Measurements from ENCODE around the gene DGAT2.

Gene DGAT2

DNA sequence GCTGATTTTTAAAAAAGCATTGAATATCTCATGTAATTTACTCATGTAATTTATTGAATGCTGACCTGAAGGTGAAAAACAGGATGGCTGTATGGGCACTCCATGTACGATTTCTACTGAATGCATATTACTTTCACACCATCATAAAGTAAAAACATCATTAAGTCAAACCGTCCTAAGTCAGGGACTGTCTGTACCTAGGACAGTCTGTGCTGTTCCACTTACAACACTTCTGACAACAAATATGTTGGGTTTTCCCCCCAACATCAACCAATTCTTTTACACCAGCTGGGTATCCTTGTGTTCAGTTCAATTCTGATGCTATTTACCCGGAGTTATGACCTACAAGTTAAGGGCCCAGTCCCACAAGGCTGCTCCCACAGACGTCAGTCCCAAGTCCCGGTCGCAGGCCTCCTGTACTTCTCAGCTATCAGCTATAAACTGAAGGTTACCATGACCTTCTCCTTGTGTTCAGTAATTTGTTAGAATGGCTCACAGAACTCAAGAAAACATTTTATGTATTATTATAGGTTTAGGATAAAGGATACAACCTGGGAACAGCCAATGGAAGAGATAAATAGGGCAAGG lies 63.4 kb downstream of the DGAT2 start:
- no peak for FAIRE-seq

DNA sequence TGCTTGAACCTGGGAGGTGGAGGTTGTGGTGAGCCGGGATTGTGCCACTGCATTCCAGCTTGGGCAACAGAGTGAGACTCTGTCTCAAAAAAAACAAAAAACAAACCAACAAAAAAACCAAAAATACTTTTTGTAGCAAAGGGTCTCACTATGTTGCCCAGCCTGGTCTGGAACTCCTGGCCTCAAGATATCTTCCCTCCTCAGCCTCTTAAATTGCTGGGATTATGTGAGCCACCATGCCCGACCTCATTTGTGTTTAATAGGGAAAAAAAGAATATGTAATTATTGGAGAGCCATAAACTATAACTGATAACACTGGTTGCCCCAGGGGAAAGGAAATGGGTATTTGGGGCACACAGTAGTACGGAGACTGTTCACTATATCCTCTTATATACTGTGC lies 66.2 kb downstream of the DGAT2 start:
- FAIRE-seq: no peak

DNA sequence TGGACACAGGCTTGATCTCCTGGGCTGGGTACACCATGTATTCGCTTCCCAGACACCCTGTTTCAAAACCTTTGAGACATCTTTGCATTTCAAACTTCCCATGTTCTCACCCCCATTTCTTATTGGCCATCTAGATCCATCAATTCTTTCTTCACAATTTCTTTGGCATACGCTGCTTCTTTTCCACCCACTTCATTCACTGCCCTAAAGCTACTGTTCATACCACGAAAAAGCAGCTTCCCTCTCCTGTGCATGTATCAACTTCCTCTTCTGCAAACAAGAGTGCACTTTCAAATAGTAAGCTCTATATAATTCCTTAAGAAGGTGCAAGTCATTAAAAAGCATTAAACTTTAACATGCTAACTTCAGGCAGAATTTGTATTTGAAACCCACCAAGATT lies 67.8 kb downstream of the DGAT2 start:
- no peak for FAIRE-seq

DNA sequence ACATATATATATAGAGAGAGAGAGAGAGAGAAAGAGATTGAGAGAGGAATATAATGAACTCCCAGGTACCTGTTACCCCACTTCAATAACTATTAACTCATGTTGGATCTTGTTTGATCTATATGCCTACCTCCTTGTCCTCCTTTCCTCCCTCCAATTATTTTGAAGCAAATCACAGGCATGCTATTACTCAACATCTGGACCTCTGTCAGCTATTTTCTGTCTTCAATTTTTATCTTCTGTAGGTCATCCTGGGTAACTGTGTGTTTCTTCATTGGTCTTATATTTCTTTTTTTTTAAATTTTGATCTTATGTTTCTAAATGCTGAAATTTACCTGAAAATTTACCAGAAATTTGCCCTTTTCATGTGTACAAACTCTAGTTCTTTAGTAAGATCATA lies 71.3 kb downstream of the DGAT2 start:
- FAIRE-seq: no peak

DNA sequence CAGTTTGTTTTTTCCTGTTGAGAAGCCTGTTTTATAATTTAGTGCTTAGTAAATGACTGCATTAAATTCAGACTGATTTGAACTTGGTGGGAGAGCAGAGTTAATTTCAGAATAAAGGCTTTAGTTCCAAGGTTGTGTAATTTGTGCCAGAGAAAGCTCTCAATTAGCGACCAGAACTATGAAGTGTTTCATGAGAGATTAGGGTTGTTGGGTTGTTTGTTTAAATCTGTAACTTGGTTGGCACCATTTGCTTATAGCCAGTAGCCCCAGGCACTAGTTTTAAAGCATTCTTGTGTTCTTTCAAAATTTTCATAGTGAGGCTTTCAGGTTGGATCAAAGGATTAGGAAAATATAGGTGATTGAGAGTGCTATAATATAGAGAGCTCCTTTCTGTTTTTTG lies 71.9 kb downstream of the DGAT2 start:
- no peak for FAIRE-seq

DNA sequence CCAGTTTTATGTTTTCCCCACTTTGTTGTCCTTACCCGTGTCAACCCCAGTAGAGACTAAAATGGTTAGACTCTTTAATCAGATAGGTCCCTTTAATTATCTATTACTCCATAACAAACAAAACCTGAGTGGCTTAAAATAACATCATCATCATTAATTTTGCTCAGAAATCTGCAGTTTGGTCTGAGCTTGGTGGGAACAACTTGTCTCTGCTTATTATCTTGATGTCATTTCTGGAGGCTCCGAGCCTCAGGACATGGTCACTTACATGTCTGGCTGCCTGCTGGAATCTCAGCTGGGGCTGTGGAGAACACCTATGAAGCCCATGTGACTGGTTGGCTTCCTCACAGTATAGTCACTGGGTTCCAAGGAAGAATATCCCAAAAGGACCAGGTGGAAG lies 73.2 kb downstream of the DGAT2 start:
- FAIRE-seq: no peak

DNA sequence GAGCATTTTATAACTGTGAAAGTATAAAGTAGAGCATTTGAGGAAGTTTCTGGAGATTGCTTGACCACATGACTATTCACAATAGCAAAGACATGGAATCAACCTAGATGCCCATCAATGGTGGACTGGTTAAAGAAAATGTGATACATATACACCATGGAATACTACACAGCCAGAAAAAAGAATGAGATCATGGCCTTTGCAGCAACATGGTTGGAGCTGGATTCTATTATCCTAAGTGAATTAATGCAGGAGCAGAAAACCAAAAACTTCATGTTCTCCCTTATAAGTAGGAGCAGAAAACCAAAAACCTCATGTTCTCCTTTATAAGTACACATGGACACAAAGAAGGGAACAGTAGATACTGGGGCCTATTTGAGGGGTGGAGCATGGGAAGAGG lies 76.7 kb downstream of the DGAT2 start:
- no peak for FAIRE-seq

DNA sequence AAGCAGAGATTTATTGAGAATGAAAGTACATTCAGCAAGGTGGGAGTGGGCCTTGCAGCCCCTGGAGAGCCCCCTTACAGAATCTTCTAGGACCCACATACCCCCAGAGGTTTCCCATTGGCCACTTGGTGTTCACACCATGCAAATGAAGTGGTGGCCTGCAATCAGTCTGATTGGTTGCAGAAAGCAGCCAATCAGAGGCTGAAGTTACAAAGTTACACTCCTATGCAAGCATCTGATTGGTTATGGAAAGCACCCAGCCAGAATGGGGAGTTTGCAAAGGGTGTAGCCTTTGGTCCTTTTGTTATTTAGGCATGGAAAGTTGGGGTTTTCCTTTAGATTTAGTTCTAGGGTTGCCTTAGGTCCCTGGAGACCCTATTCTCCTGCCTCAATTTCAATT lies 81.3 kb downstream of the DGAT2 start:
- no peak for FAIRE-seq

DNA sequence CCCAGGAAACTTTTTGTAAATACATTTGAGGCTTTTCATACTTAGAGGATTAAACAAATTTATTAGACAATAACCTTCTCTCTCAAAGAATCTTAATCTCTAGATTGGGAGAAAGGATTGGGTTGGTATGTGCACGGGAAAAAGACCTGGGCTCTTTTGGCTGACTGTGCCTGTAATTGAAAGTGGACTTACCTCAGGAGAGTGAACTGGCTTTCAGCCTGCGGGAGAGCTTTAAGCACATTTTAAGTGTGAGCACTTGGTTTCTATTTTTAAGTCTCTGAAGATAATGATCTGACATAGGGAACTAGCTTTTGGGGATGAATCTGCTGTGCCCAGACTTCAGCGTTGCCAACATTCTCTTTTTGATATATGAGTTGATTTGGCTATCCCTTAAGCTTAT lies 82.2 kb downstream of the DGAT2 start:
- FAIRE-seq: no peak

All from TTC549 (cell line).